ENCODE results near the gene NR5A1. TPM values are rescaled to one million over a fixed set of nuclear protein-coding genes. Genes with fewer than 3 reads are reported as not detected.

Gene NR5A1
- total RNA-seq, 1 donor from 2014 or later = 1.2 TPM

DNA sequence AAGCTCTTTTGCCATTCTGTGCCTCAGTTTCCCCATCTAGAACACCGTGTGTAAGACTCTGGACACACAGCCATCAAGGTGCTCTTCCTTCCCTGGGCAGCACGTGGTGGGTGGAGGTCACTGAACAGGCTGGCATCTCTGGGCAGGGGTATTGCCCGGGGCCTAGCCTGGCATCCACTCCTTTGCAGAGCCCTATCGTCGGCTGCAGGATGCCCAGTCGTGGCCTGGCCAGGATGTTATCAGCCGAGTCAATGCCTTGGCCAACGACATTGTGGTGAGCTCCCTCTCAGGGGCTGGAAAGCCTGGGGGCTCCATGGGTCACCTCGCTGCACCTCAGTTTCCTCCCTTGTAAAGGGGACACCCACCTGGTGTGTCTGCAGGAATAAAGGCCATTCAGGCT, 52.9 kb downstream of the NR5A1 start:
- Mint-ChIP-seq H3K9me3 (ENCODE audit: unreplicated experiment) (no peaks in the 10 kb centered on the region), H3K4me1 (ENCODE audit: unreplicated experiment) (peaks cover 8% of the 10 kb centered on the region), H3K36me3 (ENCODE audit: low read depth, unreplicated experiment) (no peaks in the 10 kb centered on the region), H3K4me3 (ENCODE audit: unreplicated experiment) (no peak overlapping the region), H3K27me3 (ENCODE audit: unreplicated experiment) (peaks cover 13% of the 10 kb centered on the region), H3K27ac (ENCODE audit: unreplicated experiment) (no peak overlapping the region)
- no peak for DNase-seq (ENCODE audit: low spot score)
- TF ChIP-seq, protein P1, sequence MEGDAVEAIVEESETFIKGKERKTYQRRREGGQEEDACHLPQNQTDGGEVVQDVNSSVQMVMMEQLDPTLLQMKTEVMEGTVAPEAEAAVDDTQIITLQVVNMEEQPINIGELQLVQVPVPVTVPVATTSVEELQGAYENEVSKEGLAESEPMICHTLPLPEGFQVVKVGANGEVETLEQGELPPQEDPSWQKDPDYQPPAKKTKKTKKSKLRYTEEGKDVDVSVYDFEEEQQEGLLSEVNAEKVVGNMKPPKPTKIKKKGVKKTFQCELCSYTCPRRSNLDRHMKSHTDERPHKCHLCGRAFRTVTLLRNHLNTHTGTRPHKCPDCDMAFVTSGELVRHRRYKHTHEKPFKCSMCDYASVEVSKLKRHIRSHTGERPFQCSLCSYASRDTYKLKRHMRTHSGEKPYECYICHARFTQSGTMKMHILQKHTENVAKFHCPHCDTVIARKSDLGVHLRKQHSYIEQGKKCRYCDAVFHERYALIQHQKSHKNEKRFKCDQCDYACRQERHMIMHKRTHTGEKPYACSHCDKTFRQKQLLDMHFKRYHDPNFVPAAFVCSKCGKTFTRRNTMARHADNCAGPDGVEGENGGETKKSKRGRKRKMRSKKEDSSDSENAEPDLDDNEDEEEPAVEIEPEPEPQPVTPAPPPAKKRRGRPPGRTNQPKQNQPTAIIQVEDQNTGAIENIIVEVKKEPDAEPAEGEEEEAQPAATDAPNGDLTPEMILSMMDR (IDR thresholded peaks at IDR 0.05; ENCODE audit: unreplicated experiment) = no peak

DNA sequence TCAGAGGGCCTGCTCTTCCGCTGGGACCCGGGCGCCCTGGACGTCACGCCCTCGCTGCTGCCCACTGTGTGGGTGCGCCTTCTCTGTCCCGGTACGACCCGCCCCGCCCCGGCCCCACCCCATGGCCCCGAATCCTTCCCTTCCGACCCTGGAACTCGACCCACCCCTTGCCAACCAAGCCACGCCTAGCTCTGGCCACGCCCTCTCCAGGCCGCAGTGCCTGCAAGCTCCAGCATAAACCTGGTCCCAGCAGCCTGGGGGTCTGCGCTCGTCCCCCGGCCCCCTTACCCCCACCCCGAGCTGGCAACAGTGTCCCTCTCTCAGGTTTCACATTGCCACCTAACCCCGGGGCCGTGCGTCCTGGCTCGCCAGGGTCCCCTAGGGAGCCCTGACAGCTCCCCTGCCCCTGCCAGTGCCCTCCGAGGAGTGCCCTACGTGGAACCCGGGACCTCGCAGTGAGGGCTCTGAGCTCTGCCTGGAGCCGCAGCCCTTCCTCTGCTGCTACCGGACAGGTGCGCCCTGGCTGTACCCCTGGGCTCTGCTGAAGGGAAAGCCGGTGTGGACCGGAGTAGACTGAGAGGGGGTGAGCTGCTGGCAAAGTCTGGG, 53.5 kb downstream of the NR5A1 start:
- H3K27me3 Mint-ChIP-seq (ENCODE audit: unreplicated experiment) = peaks cover 13% of the 10 kb centered on the region
- DNase-seq (ENCODE audit: low spot score) = no peak
- no peaks in the 10 kb centered on the region for H3K9me3 Mint-ChIP-seq (ENCODE audit: unreplicated experiment)
- H3K4me1 Mint-ChIP-seq (ENCODE audit: unreplicated experiment) = peaks cover 8% of the 10 kb centered on the region
- H3K4me3 Mint-ChIP-seq (ENCODE audit: unreplicated experiment) = no peak overlapping the region
- no peak overlapping the region for H3K27ac Mint-ChIP-seq (ENCODE audit: unreplicated experiment)
- no peaks in the 10 kb centered on the region for H3K36me3 Mint-ChIP-seq (ENCODE audit: low read depth, unreplicated experiment)
- TF ChIP-seq, protein P1 (IDR thresholded peaks at IDR 0.05; ENCODE audit: unreplicated experiment) = no peak

DNA sequence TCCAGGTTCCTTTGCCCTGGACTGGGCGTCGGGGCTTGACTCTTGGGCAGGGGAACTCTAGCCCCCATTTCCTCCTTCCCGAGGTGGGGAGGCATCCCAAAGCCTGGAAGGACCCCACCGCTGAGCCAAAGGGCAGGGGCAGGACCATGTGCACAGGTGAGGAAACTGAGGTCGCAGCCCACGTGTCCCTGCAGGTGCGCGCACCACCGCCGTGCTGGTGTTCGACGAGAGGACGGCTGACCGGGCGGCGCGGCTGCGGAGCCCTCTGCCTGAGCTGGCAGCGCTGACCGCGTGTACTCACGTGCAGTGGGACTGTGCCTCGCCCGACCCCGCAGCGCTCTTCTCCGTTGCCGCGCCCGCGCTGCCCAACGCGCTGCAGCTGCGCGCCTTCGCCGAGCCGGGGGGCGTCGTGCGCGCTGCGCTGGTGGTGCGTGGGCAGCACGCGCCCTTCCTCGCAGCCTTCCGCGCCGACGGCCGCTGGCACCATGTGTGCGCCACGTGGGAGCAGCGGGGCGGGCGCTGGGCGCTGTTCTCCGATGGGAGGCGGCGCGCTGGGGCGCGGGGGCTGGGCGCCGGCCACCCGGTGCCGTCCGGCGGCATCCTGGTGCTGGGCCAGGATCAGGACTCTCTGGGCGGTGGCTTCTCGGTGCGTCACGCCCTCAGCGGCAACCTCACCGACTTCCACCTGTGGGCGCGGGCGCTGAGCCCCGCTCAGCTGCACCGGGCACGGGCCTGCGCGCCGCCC, 54.2 kb downstream of the NR5A1 start:
- DNase-seq (ENCODE audit: low spot score) = no peak
- no peaks in the 10 kb centered on the region for H3K9me3 Mint-ChIP-seq (ENCODE audit: unreplicated experiment)
- H3K27ac Mint-ChIP-seq (ENCODE audit: unreplicated experiment) = no peak overlapping the region
- H3K4me3 Mint-ChIP-seq (ENCODE audit: unreplicated experiment) = no peak overlapping the region
- TF ChIP-seq, protein P1 (IDR thresholded peaks at IDR 0.05; ENCODE audit: unreplicated experiment) = no peak
- no peaks in the 10 kb centered on the region for H3K36me3 Mint-ChIP-seq (ENCODE audit: low read depth, unreplicated experiment)
- peaks cover 13% of the 10 kb centered on the region for H3K27me3 Mint-ChIP-seq (ENCODE audit: unreplicated experiment)
- peaks cover 8% of the 10 kb centered on the region for H3K4me1 Mint-ChIP-seq (ENCODE audit: unreplicated experiment)

DNA sequence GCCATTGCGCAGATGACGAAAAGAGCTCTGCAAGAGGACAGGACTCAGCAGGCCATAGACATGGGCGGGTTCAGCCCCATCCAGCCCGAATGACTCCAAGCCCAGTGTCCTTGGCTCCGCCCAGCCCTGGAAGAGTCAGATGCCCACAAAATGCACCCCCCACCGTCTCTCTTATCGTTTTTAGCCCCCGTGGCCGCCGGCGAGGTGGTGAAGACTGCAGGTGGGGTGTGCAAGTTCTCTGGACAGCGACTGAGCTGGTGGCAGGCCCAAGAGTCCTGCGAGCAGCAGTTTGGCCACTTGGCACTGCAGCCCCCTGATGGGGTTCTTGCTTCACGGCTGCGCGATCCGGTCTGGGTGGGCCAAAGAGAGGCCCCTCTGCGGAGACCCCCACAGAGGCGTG, 54.9 kb downstream of the NR5A1 start:
- Mint-ChIP-seq H3K27me3 (ENCODE audit: unreplicated experiment) (peaks cover 13% of the 10 kb centered on the region), H3K9me3 (ENCODE audit: unreplicated experiment) (no peaks in the 10 kb centered on the region), H3K27ac (ENCODE audit: unreplicated experiment) (no peak overlapping the region), H3K4me1 (ENCODE audit: unreplicated experiment) (peaks cover 8% of the 10 kb centered on the region), H3K36me3 (ENCODE audit: low read depth, unreplicated experiment) (no peaks in the 10 kb centered on the region), H3K4me3 (ENCODE audit: unreplicated experiment) (no peak overlapping the region)
- no peak for DNase-seq (ENCODE audit: low spot score)
- TF ChIP-seq, protein P1 (IDR thresholded peaks at IDR 0.05; ENCODE audit: unreplicated experiment) = no peak

All from endothelial cell (in vitro differentiated cells).